ENCODE data around the gene JAKMIP1. TPM values are rescaled to one million over a fixed set of nuclear protein-coding genes. Genes with fewer than 3 reads are reported as not detected.

The JAKMIP1 gene
- polyA plus RNA-seq, 1 donor from 2014 or later = 15.3 TPM

GRCh38 chr4:5992828-5993321, 207.5 kb downstream of the JAKMIP1 start:
- Histone ChIP-seq H3K27me3 (ENCODE audit: insufficient read depth, low read depth, low read length) (no peaks in the 10 kb centered on the region), H3K4me2 (ENCODE audit: low read length) (no peak overlapping the region), H3K4me3 (ENCODE audit: low read length) (no peak overlapping the region), H3K9me2 (ENCODE audit: insufficient read depth, low read length) (no peaks in the 10 kb centered on the region), H2AFZ (ENCODE audit: low read depth, low read length) (no peak overlapping the region), H3K9me3 (ENCODE audit: low read length) (no peaks in the 10 kb centered on the region), H4K20me1 (ENCODE audit: insufficient read depth) (no peaks in the 10 kb centered on the region), H3K79me2 (replicated peaks; ENCODE audit: insufficient read depth, low read length) (no peaks in the 10 kb centered on the region), H3F3A (ENCODE audit: insufficient read depth, low read length, poor library complexity, severe bottlenecking) (no peaks in the 10 kb centered on the region), H3K9ac (ENCODE audit: low read length) (no peak overlapping the region), H3K36me3 (ENCODE audit: insufficient read depth, low read length) (no peaks in the 10 kb centered on the region), H3K27ac (ENCODE audit: low read length) (no peak overlapping the region)
- TF ChIP-seq RAD21 (conservative IDR thresholded peaks at IDR 0.05) (no peak), REST (IDR thresholded peaks at IDR 0.05; ENCODE audit: borderline replicate concordance) (no peak), EP300 (conservative IDR thresholded peaks at IDR 0.05; ENCODE audit: poor library complexity, severe bottlenecking) (no peak), CTCF (IDR thresholded peaks at IDR 0.05; ENCODE audit: poor library complexity, severe bottlenecking) (no peak), MXI1 (conservative IDR thresholded peaks at IDR 0.05; ENCODE audit: poor library complexity, severe bottlenecking) (no peak), SMC3 (conservative IDR thresholded peaks at IDR 0.05; ENCODE audit: poor library complexity) (no peak), POLR2AphosphoS5 (IDR thresholded peaks at IDR 0.05) (no peak), TAF1 (IDR thresholded peaks at IDR 0.05; ENCODE audit: low read depth) (no peak), EZH2 (IDR thresholded peaks at IDR 0.05; ENCODE audit: borderline replicate concordance, insufficient read depth, low read length, poor library complexity, severe bottlenecking) (no peak)

DNA sequence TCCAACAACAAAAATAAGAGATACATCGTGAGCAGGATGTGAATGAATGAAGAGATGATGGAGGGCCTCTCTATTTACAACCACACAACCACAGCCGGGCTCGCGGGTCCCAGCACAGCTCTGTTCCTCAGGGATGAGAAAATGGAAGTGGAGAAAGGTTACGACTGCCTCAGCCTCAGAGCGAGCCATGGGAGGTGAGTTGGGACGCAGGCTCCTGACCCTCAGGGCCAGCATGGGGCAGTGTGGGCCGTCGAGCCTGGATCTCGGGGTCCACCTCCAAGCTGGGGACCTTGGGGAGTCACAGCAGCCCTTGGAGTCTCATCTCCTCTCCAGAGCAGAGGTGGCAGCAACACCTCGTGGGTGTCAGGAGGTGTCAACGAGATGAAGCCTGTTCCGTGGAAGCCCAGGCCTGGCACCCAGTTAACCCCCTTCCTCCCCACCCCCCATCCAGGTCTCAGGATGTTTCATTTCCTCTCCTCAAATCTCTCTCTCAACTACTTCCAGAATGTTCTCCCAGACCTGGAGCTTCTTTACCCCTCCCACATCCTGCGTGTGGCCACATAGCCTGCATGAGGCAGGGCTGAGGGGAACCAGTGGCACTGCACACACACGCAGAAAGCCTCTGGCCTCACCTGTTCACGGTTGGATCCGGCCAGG, 208.1 kb downstream of the JAKMIP1 start:
- Histone ChIP-seq H3K36me3 (ENCODE audit: insufficient read depth, low read length) (no peaks in the 10 kb centered on the region), H3F3A (ENCODE audit: insufficient read depth, low read length, poor library complexity, severe bottlenecking) (no peaks in the 10 kb centered on the region), H3K9ac (ENCODE audit: low read length) (no peak overlapping the region), H3K9me2 (ENCODE audit: insufficient read depth, low read length) (no peaks in the 10 kb centered on the region), H2AFZ (ENCODE audit: low read depth, low read length) (no peak overlapping the region), H3K27me3 (ENCODE audit: insufficient read depth, low read depth, low read length) (no peaks in the 10 kb centered on the region), H3K27ac (ENCODE audit: low read length) (no peak overlapping the region), H4K20me1 (ENCODE audit: insufficient read depth) (no peaks in the 10 kb centered on the region), H3K79me2 (replicated peaks; ENCODE audit: insufficient read depth, low read length) (no peaks in the 10 kb centered on the region), H3K9me3 (ENCODE audit: low read length) (no peaks in the 10 kb centered on the region), H3K4me3 (ENCODE audit: low read length) (no peak overlapping the region), H3K4me2 (ENCODE audit: low read length) (no peak overlapping the region)
- TF ChIP-seq SMC3 (conservative IDR thresholded peaks at IDR 0.05; ENCODE audit: poor library complexity) = no peak
- TF ChIP-seq REST (IDR thresholded peaks at IDR 0.05; ENCODE audit: borderline replicate concordance) = no peak
- no peak for TF ChIP-seq EZH2 (IDR thresholded peaks at IDR 0.05; ENCODE audit: borderline replicate concordance, insufficient read depth, low read length, poor library complexity, severe bottlenecking)
- no peak for TF ChIP-seq RAD21 (conservative IDR thresholded peaks at IDR 0.05)
- TF ChIP-seq MXI1 (conservative IDR thresholded peaks at IDR 0.05; ENCODE audit: poor library complexity, severe bottlenecking) = no peak
- no peak for TF ChIP-seq EP300 (conservative IDR thresholded peaks at IDR 0.05; ENCODE audit: poor library complexity, severe bottlenecking)
- no peak for TF ChIP-seq POLR2AphosphoS5 (IDR thresholded peaks at IDR 0.05)

All from neural cell (in vitro differentiated cells).